GM19467 (cell line): ENCODE results near the gene HNRNPK.

ENCODE experiments used
- ATAC-seq: cut with Tn5 transposase; IDR thresholded peaks from one replicate; pipeline ENCODE4 v1.9.1; 2021; ENCODE audit warnings: mild to moderate bottlenecking, moderate library complexity; ENCODE audit not compliant: unreplicated experiment

HNRNPK gene

GRCh38 chr9:83935276-83935935 is 44.6 kb downstream of the HNRNPK start:
- no peak for ATAC-seq

GRCh38 chr9:83934569-83935275 is 45.3 kb downstream of the HNRNPK start:
- ATAC-seq, result no peak

- ATAC-seq, result no peak
Measured at GRCh38 chr9:83933790-83934189, 46.2 kb downstream of the HNRNPK start.

GRCh38 chr9:83932851-83933250 is 47.2 kb downstream of the HNRNPK start:
- no peak for ATAC-seq

GRCh38 chr9:83932011-83932410 is 48.0 kb downstream of the HNRNPK start:
- ATAC-seq, result no peak

- ATAC-seq, result no peak
Measured at GRCh38 chr9:83930881-83931280, 49.1 kb downstream of the HNRNPK start.

GRCh38 chr9:83927591-83927990 is 52.4 kb downstream of the HNRNPK start:
- ATAC-seq, result no peak

GRCh38 chr9:83920927-83921707 is 58.9 kb downstream of the HNRNPK start, which contains the start of gene KIF27:
TSS of gene KIF27 (minus strand) at chr9:83921432. CDS start at chr9:83915591, 5,841 bp downstream.
- ATAC-seq, result peak; percentile 97

- ATAC-seq, result peak; percentile 18
Measured at GRCh38 chr9:83920469-83920926, 59.5 kb downstream of the HNRNPK start.

- ATAC-seq, result no peak
Measured at GRCh38 chr9:83919111-83919510, 60.9 kb downstream of the HNRNPK start.
